ENCODE data around the gene BCR. TPM values are rescaled to one million over a fixed set of nuclear protein-coding genes. Genes with fewer than 3 reads are reported as not detected.
A peak's percentile ranks its signal among the peaks of the same experiment; 100 is the strongest.

Gene BCR
- total RNA-seq, 1 experiment from 2014 or later: 77.0 TPM

DNA sequence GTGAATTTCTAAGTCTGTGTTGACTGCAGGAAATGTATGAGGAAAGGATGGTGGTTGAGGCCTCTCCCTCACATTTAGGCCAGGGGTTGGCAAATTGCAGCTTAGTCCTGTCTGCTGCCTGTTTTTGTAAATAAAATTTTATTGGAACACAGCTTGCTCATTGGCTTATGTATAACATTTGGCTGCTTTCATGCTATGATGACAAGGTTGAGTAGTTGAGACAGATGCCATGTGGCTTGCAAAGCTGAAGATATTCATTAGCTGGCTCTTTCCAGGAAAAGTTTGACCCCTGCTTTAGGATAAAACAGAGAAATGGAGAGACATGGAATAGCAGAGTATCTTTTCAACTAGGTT, 46.2 kb downstream of the BCR start:
- Histone ChIP-seq H3K9ac (ENCODE audit: extremely low read depth, insufficient read length, low read length) (no peak overlapping the region), H3T11ph (ENCODE audit: low read length) (no peak overlapping the region), H3K79me1 (ENCODE audit: insufficient read depth, low read depth, low read length, poor library complexity, severe bottlenecking) (peaks cover 13% of the 10 kb centered on the region), H2BK5ac (ENCODE audit: insufficient read length, low read length) (no peak overlapping the region), H2AFZ (ENCODE audit: low read length) (no peak overlapping the region), H3K23me2 (ENCODE audit: insufficient read length, low read depth, low read length, poor library complexity, severe bottlenecking) (no peaks in the 10 kb centered on the region), H3K27ac (ENCODE audit: insufficient read length, low read depth, low read length) (no peak overlapping the region), H4K5ac (ENCODE audit: insufficient read length, low read depth, low read length) (no peak overlapping the region), H3K4me1 (ENCODE audit: insufficient read depth, low read length) (peaks cover 29% of the 10 kb centered on the region), H3K27me3 (ENCODE audit: insufficient read depth, low read length) (no peaks in the 10 kb centered on the region), H3K56ac (ENCODE audit: insufficient read length, low read depth, low read length) (no peak overlapping the region), H3K9me3 (ENCODE audit: control insufficient read depth, low read depth, low read length) (peaks cover 4% of the 10 kb centered on the region), H3K14ac (ENCODE audit: insufficient read depth, low read length) (no peak overlapping the region), H2BK12ac (ENCODE audit: insufficient read length, low read depth, low read length) (no peak overlapping the region), H2BK20ac (ENCODE audit: low read depth, low read length, poor library complexity, severe bottlenecking) (no peak overlapping the region), H3K79me2 (ENCODE audit: insufficient read depth, low read length) (peaks cover 33% of the 10 kb centered on the region; the same call in 1 of the 2 replicates), H3K18ac (ENCODE audit: insufficient read length, low read depth, low read length) (no peak overlapping the region), H2BK15ac (ENCODE audit: low read depth, low read length) (no peak overlapping the region), H3K23ac (ENCODE audit: insufficient read length, low read depth, low read length) (no peak overlapping the region), H4K20me1 (ENCODE audit: control insufficient read depth, insufficient read depth, insufficient read length) (no peaks in the 10 kb centered on the region), H4K8ac (replicated peaks; ENCODE audit: insufficient read length, low read depth, low read length) (no peak overlapping the region), H3K4me2 (ENCODE audit: insufficient read depth, insufficient read length, low read length) (no peak overlapping the region), H2BK120ac (ENCODE audit: low read depth, low read length, poor library complexity, severe bottlenecking) (no peak overlapping the region), H2AK5ac (ENCODE audit: insufficient read length, low read length) (no peak overlapping the region), H3K4ac (ENCODE audit: low read depth, low read length) (no peak overlapping the region), H4K91ac (ENCODE audit: insufficient read length, low read depth, low read length) (no peak overlapping the region)
- no peak for DNase-seq
- Mint-ChIP-seq H3K27me3 (ENCODE audit: low read depth) (no peaks in the 10 kb centered on the region; the same call in 1 of the 2 replicates), H3K4me3 (no peak overlapping the region), H3K9me3 (peaks cover 20 to 22% of the 10 kb centered on the region in 2 experiments), H3K4me1 (peaks cover 76 to 87% of the 10 kb centered on the region in 2 experiments), H3K36me3 (ENCODE audit: insufficient read depth in 1 of 3, low read depth in 3 of 3) (peaks cover 18 to 26% (median 26%) of the 10 kb centered on the region in 3 experiments), H3K27ac (peak overlapping the region in 1 of 3 experiments; percentile 14; a peak in 1 of 7 replicates)
- TF ChIP-seq, protein P1, sequence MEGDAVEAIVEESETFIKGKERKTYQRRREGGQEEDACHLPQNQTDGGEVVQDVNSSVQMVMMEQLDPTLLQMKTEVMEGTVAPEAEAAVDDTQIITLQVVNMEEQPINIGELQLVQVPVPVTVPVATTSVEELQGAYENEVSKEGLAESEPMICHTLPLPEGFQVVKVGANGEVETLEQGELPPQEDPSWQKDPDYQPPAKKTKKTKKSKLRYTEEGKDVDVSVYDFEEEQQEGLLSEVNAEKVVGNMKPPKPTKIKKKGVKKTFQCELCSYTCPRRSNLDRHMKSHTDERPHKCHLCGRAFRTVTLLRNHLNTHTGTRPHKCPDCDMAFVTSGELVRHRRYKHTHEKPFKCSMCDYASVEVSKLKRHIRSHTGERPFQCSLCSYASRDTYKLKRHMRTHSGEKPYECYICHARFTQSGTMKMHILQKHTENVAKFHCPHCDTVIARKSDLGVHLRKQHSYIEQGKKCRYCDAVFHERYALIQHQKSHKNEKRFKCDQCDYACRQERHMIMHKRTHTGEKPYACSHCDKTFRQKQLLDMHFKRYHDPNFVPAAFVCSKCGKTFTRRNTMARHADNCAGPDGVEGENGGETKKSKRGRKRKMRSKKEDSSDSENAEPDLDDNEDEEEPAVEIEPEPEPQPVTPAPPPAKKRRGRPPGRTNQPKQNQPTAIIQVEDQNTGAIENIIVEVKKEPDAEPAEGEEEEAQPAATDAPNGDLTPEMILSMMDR (conservative IDR thresholded peaks at IDR 0.05): no peak
